Activated CD4-positive, alpha-beta T cell treated with anti-CD3 and anti-CD28 coated beads, Interleukin-10, Interleukin-2, amounts not matched to agents 100 ng/mL and 50 ng/mL, durations not matched to agents 16 hours and 8 hours (primary cell): ENCODE data around the gene RNF40.

Experiments used
- DNase-seq: peaks from one replicate; pipeline ENCODE4 v3.0.0-alpha.2; 2020

Gene RNF40

DNA sequence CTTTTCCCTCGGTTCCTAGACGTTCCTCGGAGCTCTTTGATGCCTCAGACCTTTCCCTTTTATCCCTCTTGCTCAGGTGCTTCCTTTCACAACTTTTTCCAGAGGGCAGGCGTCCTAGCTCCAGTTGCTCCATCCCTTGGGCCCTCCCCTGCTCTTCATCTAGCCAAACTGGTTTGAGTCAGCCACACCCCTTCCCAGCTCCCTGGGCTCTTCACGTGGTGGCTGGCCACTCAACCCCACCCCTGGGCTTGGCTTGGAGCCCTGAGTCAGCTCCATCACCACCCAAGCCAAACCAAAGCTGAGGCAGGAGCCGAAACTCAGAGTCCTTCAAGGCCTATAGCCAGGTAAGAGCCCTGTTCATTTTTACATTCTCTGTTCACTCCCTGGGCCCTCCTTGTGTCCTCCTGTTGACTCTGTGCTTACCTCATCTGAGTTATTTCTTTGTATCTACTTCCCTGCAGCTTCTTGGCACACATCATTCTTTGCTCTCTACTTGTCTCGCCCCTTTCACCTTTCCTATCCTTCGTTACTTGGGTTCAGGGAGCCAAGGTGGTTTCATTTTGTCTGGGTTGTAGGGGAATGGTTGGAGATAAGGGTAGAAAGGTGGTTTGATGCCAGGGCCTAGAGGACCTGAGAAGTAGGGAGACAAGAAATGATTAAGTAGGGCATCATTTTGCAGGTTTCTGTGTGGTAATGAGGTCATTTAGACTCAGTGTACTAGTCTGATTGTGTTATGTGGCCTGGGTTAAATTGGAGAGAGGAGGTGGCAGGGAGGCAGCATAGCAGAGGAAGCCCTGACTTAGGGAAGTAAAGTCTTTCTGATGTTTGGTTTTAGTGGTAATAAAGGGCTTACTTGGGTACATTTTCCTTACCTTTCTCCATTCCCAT lies 21.5 kb upstream of the RNF40 start:
- DNase-seq = peak; percentile 21

DNA sequence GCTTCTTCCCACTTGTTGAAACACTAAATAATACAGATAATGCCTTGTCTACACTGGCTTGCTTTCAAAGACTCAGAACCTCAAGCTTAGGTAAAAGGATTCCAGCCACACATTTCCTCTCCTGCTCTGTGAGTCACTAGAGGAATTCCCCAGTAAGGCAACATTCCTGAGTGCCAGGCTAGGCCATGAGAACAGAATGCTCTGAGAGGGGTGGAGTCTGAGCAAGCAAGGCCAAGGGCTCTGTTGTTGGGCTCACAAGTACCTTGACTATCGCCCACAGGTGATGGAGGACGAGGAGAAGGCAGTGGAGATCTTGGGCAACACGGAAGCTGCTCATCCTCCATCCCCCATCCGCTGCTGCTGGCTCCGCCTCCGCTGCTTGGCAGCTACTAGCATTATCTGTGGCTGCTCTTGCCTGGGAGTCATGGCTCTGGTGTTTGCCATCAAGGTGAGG lies 20.6 kb upstream of the RNF40 start:
- DNase-seq = no peak

- DNase-seq = no peak
These were observed 18.4 kb upstream of the RNF40 start for GRCh38 chr16:30743716-30744115.

- DNase-seq = no peak
These were observed 17.9 kb upstream of the RNF40 start for GRCh38 chr16:30744183-30744582.

DNA sequence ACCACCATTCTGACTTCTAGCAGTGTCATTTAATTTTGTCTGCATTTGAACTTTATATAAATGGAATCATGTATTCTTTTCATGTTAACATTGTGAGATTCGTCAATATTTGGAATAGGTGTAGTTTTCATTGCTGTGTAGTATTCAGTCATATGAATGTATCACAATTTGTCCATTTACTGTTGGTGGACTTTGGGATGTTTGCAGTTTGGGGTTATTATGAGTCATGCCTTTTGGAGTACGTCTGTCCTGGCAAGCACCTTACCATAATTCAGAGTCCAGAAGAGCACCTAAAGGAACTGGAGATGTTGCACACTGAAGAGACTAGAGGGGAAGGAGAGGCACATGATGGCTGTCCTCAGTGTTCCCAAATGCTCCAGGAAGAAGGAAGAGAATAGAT lies 17.0 kb upstream of the RNF40 start:
- DNase-seq = no peak

DNA sequence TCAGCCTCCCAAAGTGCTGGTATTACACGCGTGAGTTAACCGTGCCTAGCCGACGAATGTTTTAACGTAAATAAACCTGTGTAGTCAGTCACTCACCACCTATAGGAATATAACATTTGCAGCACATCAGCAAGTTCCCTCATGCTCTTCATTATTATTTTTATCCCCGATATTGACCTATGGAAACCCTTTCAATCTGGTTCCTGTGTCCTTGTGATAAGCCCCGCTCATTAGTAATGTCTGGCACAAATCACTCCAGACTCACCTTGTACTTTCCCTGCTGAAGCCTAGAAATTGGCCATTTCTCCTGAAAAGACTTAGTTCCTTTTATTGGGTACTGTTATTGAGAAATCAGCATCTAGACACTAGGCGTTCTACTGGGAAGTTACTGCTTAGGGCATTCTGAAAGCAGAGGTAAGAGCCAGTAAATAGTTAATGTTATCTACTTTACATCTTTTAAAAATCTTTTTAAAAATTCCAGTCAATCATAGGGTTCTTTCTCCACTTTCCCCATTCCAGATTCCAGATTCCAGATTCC lies 15.4 kb upstream of the RNF40 start:
- DNase-seq = no peak

GRCh38 chr16:30747331-30747730 lies 14.8 kb upstream of the RNF40 start:
- DNase-seq = no peak

GRCh38 chr16:30747799-30748633 lies 14.1 kb upstream of the RNF40 start, which contains the start of gene PHKG2:
Gene PHKG2 (plus strand): TSS chr16:30748425. CDS start chr16:30748821, 396 bp downstream.
- peak; percentile 99 for DNase-seq

DNA sequence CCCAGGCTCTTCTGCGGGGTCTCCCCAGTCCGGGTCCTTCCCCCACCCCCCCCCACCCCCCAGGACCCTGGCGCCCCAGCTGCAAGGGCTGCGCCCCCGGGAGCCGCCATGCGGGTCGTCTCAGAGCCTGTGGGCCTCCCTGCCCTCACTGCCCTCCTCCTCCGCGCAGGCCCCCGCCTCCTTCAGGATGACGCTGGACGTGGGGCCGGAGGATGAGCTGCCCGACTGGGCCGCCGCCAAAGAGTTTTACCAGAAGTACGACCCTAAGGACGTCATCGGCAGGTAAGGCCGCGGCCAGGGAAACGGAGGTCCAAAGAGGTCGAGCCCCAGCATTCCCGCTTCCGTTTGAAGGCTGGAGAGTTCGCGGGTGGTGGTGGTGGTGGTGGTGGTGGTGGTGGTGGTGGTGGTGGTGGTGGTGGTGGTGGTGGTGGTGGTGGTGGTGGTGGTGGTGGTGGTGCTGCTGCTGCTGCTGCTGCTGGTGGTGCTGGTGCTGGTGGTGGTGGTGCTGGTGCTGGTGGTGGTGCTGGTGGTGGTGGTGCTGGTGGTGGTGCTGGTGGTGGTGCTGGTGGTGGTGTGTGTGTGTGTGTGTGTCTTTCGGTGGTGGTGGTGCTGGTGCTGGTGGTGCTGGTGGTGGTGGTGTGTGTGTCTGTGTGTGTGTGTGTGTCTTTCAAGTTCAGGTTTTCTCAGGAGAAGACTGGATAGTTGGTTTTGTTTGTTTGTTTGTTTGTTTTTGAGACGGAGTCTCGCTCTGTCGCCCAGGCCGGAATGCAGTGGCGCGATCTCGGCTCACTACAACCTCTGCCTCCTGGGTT lies 13.3 kb upstream of the RNF40 start:
- peak; percentile 43 for DNase-seq

DNA sequence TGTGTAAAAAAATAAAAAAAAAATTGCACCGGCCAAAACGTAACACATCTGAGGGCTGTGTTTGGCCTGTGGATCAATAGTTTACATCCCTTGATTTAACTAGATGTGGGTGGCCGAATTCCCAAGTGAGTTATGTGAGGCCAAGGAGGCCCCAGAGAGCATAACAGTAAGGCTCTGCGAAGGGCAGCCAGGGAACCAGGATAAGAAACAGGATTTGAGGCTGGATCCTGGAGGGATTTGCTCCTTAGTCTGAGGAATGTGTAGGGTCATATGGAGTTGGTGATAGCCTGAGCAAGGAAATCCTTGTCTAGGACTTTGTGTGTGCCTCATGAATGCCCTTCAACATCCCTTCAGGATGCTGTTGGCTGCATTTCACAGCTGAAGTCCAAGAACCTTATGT lies 11.9 kb upstream of the RNF40 start:
- DNase-seq = no peak

- DNase-seq = no peak
These were observed 11.2 kb upstream of the RNF40 start for GRCh38 chr16:30750876-30751465.

DNA sequence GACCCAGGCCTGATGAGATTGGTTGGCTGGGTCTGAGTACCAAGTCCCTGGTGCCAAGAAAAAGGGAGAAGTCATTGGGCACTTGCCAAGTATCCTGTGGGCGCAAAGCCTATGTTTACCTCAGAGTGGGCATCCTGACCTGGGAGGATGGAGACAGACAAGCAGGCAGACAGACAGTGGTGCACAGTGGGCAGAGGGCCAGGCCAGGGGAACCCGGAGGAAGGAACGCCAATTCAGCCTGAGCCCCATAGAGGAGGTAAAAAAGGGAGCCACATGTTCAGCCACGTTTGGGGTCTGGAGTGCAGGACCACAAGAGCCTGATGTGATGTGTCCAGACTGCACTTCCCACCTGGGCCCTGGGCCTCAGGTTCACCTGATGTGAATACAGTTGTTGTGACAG lies 8.5 kb upstream of the RNF40 start:
- DNase-seq = no peak

- no peak for DNase-seq
These were observed 6.0 kb upstream of the RNF40 start for GRCh38 chr16:30755955-30756780.

- DNase-seq = no peak
These were observed 5.4 kb upstream of the RNF40 start for GRCh38 chr16:30756781-30757100.

DNA sequence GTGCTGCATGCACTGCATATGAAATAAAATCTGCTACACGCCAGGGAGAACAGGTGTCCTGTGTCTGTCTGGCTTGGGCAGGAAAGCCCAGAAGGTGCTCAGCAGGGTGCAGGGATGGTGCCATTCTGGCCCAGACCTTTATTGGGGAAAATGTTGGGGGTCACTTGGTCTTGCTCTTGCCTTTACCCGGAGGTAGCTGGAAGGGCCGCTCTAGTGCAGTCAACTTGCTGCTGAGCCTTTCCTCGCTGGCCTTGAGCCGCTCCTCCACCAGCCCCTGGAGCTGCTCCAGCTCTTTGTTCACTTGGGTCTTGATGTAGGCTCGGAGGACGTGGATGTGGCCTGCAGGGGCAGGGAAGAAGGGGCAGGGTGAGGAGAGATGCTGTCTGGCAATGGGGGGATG lies 4.8 kb upstream of the RNF40 start:
- DNase-seq = no peak

DNA sequence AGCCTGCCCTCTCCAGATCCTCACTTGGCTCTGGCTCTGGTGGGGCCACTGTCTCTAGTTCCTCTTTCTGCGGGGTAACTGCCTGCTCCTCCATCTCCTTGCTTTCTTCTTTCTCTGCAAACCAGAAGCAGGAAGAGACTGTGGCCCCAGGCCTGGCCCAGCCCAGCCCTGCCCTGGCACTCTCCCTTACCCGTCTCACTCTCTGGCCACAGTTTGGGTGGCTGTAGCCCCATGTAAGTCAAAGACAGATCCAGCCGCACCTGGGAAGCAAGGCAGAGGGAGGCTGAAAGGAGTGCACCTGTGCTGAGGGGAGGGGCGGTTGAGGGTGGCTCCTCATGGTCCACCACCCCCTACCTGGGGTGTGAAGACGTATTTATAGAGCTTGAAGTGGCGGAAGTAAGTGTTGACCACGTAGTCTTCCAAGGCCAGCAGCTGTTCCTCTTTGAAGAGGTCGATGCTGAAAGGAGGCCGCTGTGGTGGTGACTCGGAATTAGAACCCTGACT lies 3.1 kb upstream of the RNF40 start:
- DNase-seq = no peak

DNA sequence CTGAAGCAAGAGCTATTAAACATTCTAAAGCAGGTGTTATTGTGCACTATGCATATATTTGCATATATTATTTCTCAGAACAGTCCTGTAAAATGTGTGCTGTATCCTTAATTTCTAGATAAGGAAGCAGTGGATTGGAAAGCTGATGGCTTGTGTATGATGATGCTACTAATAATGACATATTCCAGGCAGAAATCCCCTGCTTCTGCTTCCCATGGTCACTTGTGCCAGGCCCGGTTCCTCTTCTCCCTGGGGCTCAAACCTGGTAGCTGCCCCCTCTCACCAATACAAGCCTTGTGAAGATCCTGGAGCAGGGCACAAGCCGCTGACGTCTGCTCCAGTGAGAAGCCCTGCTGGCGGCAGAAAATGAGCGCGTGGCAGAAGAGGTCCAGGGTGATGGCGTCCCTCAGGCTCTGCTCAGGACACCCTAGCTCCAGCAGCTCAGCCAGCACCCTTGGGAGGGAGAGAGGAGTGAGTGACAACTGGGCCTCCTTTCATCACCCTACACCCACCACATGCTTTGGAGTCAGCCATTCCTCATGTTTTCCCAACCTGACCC lies 2.0 kb upstream of the RNF40 start:
- no peak for DNase-seq

DNA sequence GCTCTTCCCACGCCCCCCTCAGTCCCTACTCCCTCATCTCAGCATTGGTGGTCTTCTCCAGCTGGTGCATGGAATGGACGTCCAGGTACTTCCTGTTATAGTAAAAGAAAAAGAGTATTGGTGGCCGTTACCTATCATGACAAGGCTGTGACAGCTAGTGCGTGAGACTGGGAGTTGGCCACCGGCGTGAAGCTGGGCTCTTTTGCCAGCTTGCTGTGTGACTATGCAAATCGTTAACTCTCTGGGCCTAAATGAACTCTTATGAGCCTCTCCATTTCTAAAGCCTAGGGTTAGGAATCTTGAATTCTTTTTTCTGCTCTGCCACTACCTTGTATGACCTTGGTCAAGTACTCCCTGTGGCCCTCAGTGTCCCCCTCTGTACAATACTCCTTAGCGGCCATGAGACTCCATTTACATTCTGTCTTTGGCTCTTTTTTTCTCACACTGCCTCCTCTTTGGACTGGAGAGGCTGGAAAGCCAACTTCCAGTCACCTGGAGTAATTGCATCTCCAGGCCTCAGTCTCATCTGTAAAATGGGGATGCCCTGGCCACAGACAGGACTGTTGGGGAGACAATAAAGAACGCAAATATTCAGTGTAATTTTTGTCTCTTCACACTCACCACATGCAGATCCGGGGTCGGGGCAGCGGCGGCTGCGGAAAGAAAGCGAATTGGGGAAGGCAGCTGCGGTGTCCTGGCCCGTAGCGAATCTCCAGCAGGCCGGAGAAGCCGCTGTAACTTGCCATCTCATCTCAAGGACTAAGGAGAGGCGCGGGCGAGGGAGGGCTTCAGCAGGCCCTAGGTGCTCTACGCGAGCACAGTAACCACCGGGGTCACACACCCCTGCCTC lies 1.3 kb upstream of the RNF40 start:
- no peak for DNase-seq

GRCh38 chr16:30761427-30761927 lies 645 bp upstream of the RNF40 start:
- peak; percentile 40 for DNase-seq
